22Rv1 (cell line): ENCODE results near the gene SURF2.

Source experiments
- H3K27ac ChIP-seq: fragments of 450-650 bp; 2 replicates; pipeline ENCODE4 v1.5.1; 2017
- CTCF ChIP-seq: fragments of 450-650 bp; IDR thresholded peaks from 2 replicates; pipeline ENCODE4 v1.5.1; 2017; ENCODE audit warnings: mild to moderate bottlenecking
- ZFX ChIP-seq: fragments of 450-650 bp; IDR thresholded peaks from 2 replicates; pipeline ENCODE4 v1.6.1; 2017; ENCODE audit warnings: antibody characterized with exemption, borderline replicate concordance

SURF2 gene

GRCh38 chr9:133404454-133405002 is 48.2 kb downstream of the SURF2 start:
- no peak for TF ChIP-seq CTCF
- TF ChIP-seq ZFX, result no peak
- H3K27ac ChIP-seq, result no peak overlapping the region

DNA sequence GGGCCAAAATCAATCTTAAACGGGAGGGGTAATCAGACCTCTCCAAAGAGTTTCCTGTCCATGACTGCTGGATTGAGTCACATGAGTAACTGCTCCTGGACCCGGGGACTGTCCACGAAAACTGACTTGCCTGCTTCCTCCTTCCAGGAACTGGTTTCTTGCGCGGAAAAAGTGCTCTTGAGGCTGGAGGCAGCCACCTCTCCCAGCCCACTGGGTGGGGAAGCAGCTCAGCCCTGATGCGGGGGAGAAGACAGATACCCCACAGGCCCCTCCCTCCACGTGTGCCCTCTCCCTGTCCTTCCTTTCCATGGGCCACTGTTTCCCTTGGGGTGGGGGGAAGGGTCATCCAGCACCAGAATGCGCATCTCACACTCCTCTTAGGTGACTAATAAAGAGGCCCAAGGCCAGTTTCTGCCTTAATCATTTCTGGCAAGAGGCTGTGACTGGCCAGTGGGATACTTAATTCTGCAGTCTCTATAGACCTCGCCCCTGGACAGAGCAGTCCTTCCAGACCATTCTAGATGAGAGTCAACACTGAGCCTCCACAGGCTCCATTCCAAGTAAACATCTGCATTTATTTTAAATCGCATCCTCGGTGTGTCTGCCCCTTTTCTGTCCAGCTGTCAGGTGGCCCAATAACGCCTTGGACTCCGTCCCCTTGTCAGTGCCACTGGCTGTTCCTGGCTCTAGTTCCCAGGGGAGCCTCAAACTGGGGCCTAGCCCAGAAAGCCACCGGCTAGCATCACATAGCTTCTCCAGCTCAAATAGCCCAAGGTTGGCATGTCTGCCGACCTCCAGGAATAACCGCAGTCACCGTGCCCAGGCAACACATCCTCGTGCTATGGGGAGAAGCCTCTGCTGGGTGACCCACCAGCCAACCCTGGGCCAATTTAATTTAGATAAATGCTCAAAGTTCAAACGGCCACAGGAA is 49.4 kb downstream of the SURF2 start:
- no peak for TF ChIP-seq CTCF
- H3K27ac ChIP-seq, result no peak overlapping the region

DNA sequence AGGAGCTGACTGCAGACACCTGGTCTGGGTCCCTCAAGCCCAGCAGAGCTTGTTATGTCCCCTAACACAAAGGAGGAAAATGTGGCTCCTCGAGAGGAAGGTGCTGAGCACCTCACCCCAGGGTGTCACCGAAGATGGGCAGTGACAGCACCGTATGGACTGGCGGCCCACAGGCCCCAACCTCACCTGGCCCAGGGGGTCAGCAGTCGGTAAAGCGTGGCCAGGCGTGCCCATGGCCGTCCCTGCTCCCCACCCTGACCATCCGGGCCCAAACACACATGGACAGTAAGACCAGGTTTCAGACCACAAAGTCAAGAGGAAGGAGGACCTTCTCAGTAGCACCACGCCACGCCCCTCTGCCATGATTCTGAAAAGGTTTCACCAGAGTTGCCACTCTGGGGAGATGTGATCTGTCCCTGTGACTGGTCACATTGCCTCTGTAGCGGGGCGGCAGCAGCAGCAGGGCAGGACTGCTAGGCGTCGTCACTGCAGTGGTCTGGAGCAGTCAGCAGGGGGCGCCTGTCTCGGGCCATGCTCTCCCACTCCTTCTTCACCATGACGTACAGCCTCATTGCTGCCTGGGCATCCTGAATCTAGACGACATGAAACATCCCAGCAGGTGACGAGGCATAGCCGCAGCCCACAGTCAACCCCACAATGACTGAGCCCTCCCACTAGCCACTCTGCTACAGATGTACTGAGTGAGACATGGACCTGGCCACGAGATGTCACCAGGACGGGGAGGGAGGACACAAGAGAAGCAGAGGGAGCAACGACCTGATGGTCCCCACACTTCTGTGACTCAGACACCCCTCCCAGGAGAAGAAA is 50.3 kb downstream of the SURF2 start:
- TF ChIP-seq ZFX (no peak), CTCF (peak; percentile 95)
- H3K27ac ChIP-seq, result no peak overlapping the region

DNA sequence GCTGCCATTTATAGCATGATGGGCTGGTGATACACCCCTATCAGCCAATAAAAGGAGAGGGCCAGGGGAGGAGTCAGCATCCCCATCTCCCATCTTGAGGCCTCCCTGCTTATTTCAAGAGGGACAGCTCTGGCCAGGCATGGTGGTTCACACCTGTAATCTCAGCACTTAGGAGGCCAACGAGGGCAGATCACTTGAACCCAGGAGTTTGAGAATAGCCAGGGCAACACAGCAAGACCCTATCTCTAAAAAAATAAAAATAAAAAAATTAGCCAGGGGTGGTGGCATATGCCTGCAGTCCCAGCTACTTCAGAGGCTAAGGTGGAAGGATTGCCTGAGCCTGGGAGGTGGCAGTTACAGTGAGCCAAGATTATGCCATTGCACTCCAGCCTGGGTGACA is 51.7 kb downstream of the SURF2 start:
- H3K27ac ChIP-seq, result no peak overlapping the region
- TF ChIP-seq ZFX (no peak), CTCF (no peak)
